ENCODE results near the gene TFAP2C.
"Not testable (repeated sequence)": the region's sequence is repeated elsewhere in the genome, so short reads cannot be mapped to it uniquely, and the experiment has no call there.

The TFAP2C gene

DNA sequence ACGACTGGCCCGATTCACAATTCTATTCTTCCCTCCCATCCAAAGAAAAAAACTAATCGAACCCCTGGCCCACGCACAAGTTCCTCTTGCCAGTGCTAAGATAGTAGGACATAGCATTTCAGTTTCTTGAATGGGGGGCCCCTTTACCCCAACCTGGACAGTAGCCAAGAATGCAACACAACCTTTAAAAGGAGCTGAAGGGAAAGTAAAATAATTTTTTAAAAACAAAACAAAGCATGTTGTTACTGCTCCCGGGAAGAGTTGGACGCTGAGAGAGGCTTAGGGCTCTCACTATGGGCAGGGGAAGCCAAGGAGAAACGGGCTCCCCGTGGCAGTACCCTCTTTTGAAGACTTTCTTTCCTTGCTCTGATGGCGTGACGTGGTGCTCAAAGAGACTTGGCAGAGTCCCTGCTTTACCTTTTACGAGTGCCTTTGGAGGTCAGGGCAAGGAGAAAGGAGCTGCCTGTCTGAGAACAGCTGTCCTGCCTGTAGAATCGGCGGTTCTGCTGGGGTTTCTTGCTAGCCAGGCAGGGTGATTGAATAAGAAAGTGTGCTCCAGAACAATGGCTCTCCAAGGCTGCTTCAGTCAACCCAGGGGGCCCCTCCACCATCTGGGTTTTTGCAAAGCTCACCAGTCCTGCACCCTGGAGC, 5.8 kb downstream of the TFAP2C start:
- Histone ChIP-seq H3K27ac (ENCODE audit: insufficient read depth, low read length, poor library complexity, severe bottlenecking) (no peak overlapping the region), H3K27me3 (replicated peaks; ENCODE audit: control insufficient read depth, insufficient read depth, low read length, poor library complexity, severe bottlenecking) (no peaks in the 10 kb centered on the region), H3K4me1 (ENCODE audit: control insufficient read depth, insufficient read depth, low read length, poor library complexity, severe bottlenecking) (no peaks in the 10 kb centered on the region), H3K36me3 (ENCODE audit: control insufficient read depth, insufficient read depth, low read length) (no peaks in the 10 kb centered on the region), H3K4me3 (ENCODE audit: insufficient read depth, low read depth, low read length, poor library complexity, severe bottlenecking) (no peak overlapping the region), H3K9me3 (ENCODE audit: control insufficient read depth, low read length) (no peaks in the 10 kb centered on the region)
- no peak for DNase-seq

DNA sequence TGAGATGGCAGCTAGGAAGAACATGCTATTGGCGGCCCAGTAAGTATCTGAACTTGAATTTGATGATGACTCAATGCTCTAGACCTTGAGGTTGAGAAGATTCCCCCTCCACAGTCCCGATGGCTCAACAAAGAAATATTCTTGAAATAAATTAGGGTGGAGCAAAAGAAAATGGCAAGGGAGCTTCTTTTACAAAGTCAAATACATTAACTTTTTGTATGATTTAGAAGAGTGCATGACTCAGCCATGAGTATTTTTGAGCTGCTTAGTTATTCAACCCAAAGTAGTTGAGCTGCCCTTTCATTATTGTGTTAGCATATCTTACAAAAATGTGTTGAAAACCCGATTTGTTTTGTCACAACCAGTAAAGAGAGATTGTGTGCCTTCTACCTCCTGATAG, 7.6 kb downstream of the TFAP2C start:
- Histone ChIP-seq H3K27me3 (replicated peaks; ENCODE audit: control insufficient read depth, insufficient read depth, low read length, poor library complexity, severe bottlenecking) (no peaks in the 10 kb centered on the region), H3K4me3 (ENCODE audit: insufficient read depth, low read depth, low read length, poor library complexity, severe bottlenecking) (no peak overlapping the region), H3K9me3 (ENCODE audit: control insufficient read depth, low read length) (no peaks in the 10 kb centered on the region), H3K27ac (ENCODE audit: insufficient read depth, low read length, poor library complexity, severe bottlenecking) (no peak overlapping the region), H3K4me1 (ENCODE audit: control insufficient read depth, insufficient read depth, low read length, poor library complexity, severe bottlenecking) (no peaks in the 10 kb centered on the region), H3K36me3 (ENCODE audit: control insufficient read depth, insufficient read depth, low read length) (no peaks in the 10 kb centered on the region)
- no peak for DNase-seq

GRCh38 chr20:56637576-56637975, 8.5 kb downstream of the TFAP2C start:
- no peak for DNase-seq
- no peak overlapping the region for H3K4me3 ChIP-seq (ENCODE audit: insufficient read depth, low read depth, low read length, poor library complexity, severe bottlenecking)
- H3K4me1 ChIP-seq (ENCODE audit: control insufficient read depth, insufficient read depth, low read length, poor library complexity, severe bottlenecking), result no peaks in the 10 kb centered on the region
- no peak overlapping the region for H3K27ac ChIP-seq (ENCODE audit: insufficient read depth, low read length, poor library complexity, severe bottlenecking)
- no peaks in the 10 kb centered on the region for H3K9me3 ChIP-seq (ENCODE audit: control insufficient read depth, low read length)
- H3K27me3 ChIP-seq (replicated peaks; ENCODE audit: control insufficient read depth, insufficient read depth, low read length, poor library complexity, severe bottlenecking), result no peaks in the 10 kb centered on the region
- no peaks in the 10 kb centered on the region for H3K36me3 ChIP-seq (ENCODE audit: control insufficient read depth, insufficient read depth, low read length)

GRCh38 chr20:56646599-56646998, 17.5 kb downstream of the TFAP2C start:
- Histone ChIP-seq H3K4me3 (ENCODE audit: insufficient read depth, low read depth, low read length, poor library complexity, severe bottlenecking) (no peak overlapping the region), H3K4me1 (ENCODE audit: control insufficient read depth, insufficient read depth, low read length, poor library complexity, severe bottlenecking) (no peaks in the 10 kb centered on the region), H3K27me3 (replicated peaks; ENCODE audit: control insufficient read depth, insufficient read depth, low read length, poor library complexity, severe bottlenecking) (no peaks in the 10 kb centered on the region), H3K36me3 (ENCODE audit: control insufficient read depth, insufficient read depth, low read length) (no peaks in the 10 kb centered on the region), H3K9me3 (ENCODE audit: control insufficient read depth, low read length) (no peaks in the 10 kb centered on the region), H3K27ac (ENCODE audit: insufficient read depth, low read length, poor library complexity, severe bottlenecking) (no peak overlapping the region)
- DNase-seq, result no peak

DNA sequence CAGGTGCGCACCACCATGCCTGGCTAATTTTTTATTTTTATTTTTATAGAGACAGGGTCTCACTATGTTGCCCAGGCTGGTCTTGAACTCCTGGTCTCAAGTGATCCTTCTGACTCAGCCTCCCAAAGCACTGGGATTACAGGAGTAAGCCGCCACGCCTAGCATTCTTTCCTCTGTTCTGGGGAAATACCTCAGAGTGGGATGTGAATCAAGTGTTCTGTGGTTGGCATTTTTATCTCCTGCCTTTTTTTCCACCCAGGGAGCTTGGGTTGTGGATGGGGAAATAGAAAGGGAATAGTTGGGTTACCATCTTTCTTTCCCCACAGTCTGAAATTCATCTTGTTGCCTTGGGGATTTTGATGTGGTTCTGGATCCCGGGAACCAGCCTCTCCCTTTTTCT, 24.1 kb downstream of the TFAP2C start:
- Histone ChIP-seq H3K36me3 (ENCODE audit: control insufficient read depth, insufficient read depth, low read length) (no peaks in the 10 kb centered on the region), H3K4me3 (ENCODE audit: insufficient read depth, low read depth, low read length, poor library complexity, severe bottlenecking) (no peak overlapping the region), H3K4me1 (ENCODE audit: control insufficient read depth, insufficient read depth, low read length, poor library complexity, severe bottlenecking) (no peaks in the 10 kb centered on the region), H3K27me3 (replicated peaks; ENCODE audit: control insufficient read depth, insufficient read depth, low read length, poor library complexity, severe bottlenecking) (no peaks in the 10 kb centered on the region), H3K27ac (ENCODE audit: insufficient read depth, low read length, poor library complexity, severe bottlenecking) (no peak overlapping the region), H3K9me3 (ENCODE audit: control insufficient read depth, low read length) (no peaks in the 10 kb centered on the region)
- DNase-seq, result no peak

- no peak overlapping the region for H3K4me3 ChIP-seq (ENCODE audit: insufficient read depth, low read depth, low read length, poor library complexity, severe bottlenecking)
- no peaks in the 10 kb centered on the region for H3K36me3 ChIP-seq (ENCODE audit: control insufficient read depth, insufficient read depth, low read length)
- H3K4me1 ChIP-seq (ENCODE audit: control insufficient read depth, insufficient read depth, low read length, poor library complexity, severe bottlenecking), result no peaks in the 10 kb centered on the region
- H3K27me3 ChIP-seq (replicated peaks; ENCODE audit: control insufficient read depth, insufficient read depth, low read length, poor library complexity, severe bottlenecking), result no peaks in the 10 kb centered on the region
- H3K27ac ChIP-seq (ENCODE audit: insufficient read depth, low read length, poor library complexity, severe bottlenecking), result no peak overlapping the region
- no peak for DNase-seq
- no peaks in the 10 kb centered on the region for H3K9me3 ChIP-seq (ENCODE audit: control insufficient read depth, low read length)
These were observed 27.5 kb downstream of the TFAP2C start for GRCh38 chr20:56656632-56657031.

- no peak for DNase-seq
- Histone ChIP-seq H3K27me3 (replicated peaks; ENCODE audit: control insufficient read depth, insufficient read depth, low read length, poor library complexity, severe bottlenecking) (no peaks in the 10 kb centered on the region), H3K9me3 (ENCODE audit: control insufficient read depth, low read length) (no peaks in the 10 kb centered on the region), H3K4me1 (ENCODE audit: control insufficient read depth, insufficient read depth, low read length, poor library complexity, severe bottlenecking) (no peaks in the 10 kb centered on the region), H3K27ac (ENCODE audit: insufficient read depth, low read length, poor library complexity, severe bottlenecking) (no peak overlapping the region), H3K4me3 (ENCODE audit: insufficient read depth, low read depth, low read length, poor library complexity, severe bottlenecking) (no peak overlapping the region), H3K36me3 (ENCODE audit: control insufficient read depth, insufficient read depth, low read length) (no peaks in the 10 kb centered on the region)
These were observed 28.8 kb downstream of the TFAP2C start for GRCh38 chr20:56657879-56658278.

DNA sequence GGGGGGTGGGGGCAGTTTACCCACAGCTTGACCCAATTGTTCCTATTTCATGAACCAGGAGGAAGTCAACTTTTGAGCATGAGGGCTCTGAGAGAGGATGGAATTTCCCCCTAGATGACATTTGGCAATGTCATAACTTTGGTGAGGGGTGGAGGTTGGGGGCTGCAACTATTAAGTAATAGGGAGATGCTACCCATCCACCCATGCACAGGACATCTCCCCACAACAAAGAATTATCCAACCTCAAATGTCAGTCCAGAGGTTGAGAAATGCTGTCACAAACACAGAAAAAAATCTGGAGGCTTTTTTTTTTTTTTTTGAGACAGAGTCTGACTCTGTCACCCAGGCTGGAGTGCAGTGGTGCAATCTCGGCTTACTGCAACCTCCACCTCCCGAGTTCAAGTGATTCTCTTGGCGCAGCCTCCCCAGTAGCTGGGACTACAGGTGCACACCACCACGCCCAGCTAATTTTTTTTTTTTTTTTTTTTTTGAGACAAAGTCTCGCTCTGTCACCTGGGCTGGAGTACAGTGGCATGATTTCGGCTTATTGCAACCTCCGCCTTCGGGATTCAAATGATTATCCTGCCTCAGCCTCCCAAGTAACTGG, 29.3 kb downstream of the TFAP2C start:
- DNase-seq; H3K27me3 ChIP-seq (replicated peaks; ENCODE audit: control insufficient read depth, insufficient read depth, low read length, poor library complexity, severe bottlenecking); H3K36me3 ChIP-seq (ENCODE audit: control insufficient read depth, insufficient read depth, low read length); H3K27ac ChIP-seq (ENCODE audit: insufficient read depth, low read length, poor library complexity, severe bottlenecking); H3K9me3 ChIP-seq (ENCODE audit: control insufficient read depth, low read length); H3K4me3 ChIP-seq (ENCODE audit: insufficient read depth, low read depth, low read length, poor library complexity, severe bottlenecking); H3K4me1 ChIP-seq (ENCODE audit: control insufficient read depth, insufficient read depth, low read length, poor library complexity, severe bottlenecking): not testable (repeated sequence)

GRCh38 chr20:56663660-56664059, 34.6 kb downstream of the TFAP2C start:
- no peak for DNase-seq
- Histone ChIP-seq H3K9me3 (ENCODE audit: control insufficient read depth, low read length) (no peaks in the 10 kb centered on the region), H3K4me1 (ENCODE audit: control insufficient read depth, insufficient read depth, low read length, poor library complexity, severe bottlenecking) (no peaks in the 10 kb centered on the region), H3K27ac (ENCODE audit: insufficient read depth, low read length, poor library complexity, severe bottlenecking) (no peak overlapping the region), H3K4me3 (ENCODE audit: insufficient read depth, low read depth, low read length, poor library complexity, severe bottlenecking) (no peak overlapping the region), H3K27me3 (replicated peaks; ENCODE audit: control insufficient read depth, insufficient read depth, low read length, poor library complexity, severe bottlenecking) (no peaks in the 10 kb centered on the region), H3K36me3 (ENCODE audit: control insufficient read depth, insufficient read depth, low read length) (no peaks in the 10 kb centered on the region)

GRCh38 chr20:56664796-56665195, 35.7 kb downstream of the TFAP2C start:
- no peak overlapping the region for H3K27ac ChIP-seq (ENCODE audit: insufficient read depth, low read length, poor library complexity, severe bottlenecking)
- no peaks in the 10 kb centered on the region for H3K36me3 ChIP-seq (ENCODE audit: control insufficient read depth, insufficient read depth, low read length)
- DNase-seq, result no peak
- no peak overlapping the region for H3K4me3 ChIP-seq (ENCODE audit: insufficient read depth, low read depth, low read length, poor library complexity, severe bottlenecking)
- no peaks in the 10 kb centered on the region for H3K27me3 ChIP-seq (replicated peaks; ENCODE audit: control insufficient read depth, insufficient read depth, low read length, poor library complexity, severe bottlenecking)
- H3K9me3 ChIP-seq (ENCODE audit: control insufficient read depth, low read length), result no peaks in the 10 kb centered on the region
- no peaks in the 10 kb centered on the region for H3K4me1 ChIP-seq (ENCODE audit: control insufficient read depth, insufficient read depth, low read length, poor library complexity, severe bottlenecking)
